Mesodermal cell (in vitro differentiated cells): Measurements from ENCODE around the gene SND1.

Experiments
- H3K27ac ChIP-seq: 2 replicates; pipeline ENCODE4 v1.7.0; 2013; ENCODE audit warnings: mild to moderate bottlenecking, low read depth, low read length, moderate library complexity; ENCODE audit not compliant: severe bottlenecking
- H3K36me3 ChIP-seq: 2 replicates; pipeline ENCODE4 v1.7.1; 2013; ENCODE audit warnings: mild to moderate bottlenecking, low read length, moderate library complexity; ENCODE audit not compliant: control insufficient read depth, insufficient read depth
- H3K4me1 ChIP-seq: one replicate; pipeline ENCODE4 v1.7.1; 2013; ENCODE audit warnings: mild to moderate bottlenecking, low read length; ENCODE audit not compliant: insufficient read depth, control insufficient read depth, poor library complexity, severe bottlenecking
- H3K4me3 ChIP-seq: 2 replicates; pipeline ENCODE4 v1.7.0; 2013; ENCODE audit warnings: low read length, control low read depth, mild to moderate bottlenecking; ENCODE audit not compliant: insufficient read depth, poor library complexity, severe bottlenecking; ENCODE audit errors: extremely low read depth
- H3K9me3 ChIP-seq: 2 replicates; pipeline ENCODE4 v1.7.1; 2013; ENCODE audit warnings: mild to moderate bottlenecking, low read length, moderate library complexity; ENCODE audit not compliant: control insufficient read depth
- WGBS, 2 experiments: methylation state at CpG; one replicate each; pipeline ENCODE4 v1.1.5; 2013; ENCODE audit warnings: missing lambda C conversion rate in 2 of 2; ENCODE audit not compliant: insufficient coverage in 2 of 2; 5-methylcytosine and 5-hydroxymethylcytosine counted together

Gene SND1

DNA sequence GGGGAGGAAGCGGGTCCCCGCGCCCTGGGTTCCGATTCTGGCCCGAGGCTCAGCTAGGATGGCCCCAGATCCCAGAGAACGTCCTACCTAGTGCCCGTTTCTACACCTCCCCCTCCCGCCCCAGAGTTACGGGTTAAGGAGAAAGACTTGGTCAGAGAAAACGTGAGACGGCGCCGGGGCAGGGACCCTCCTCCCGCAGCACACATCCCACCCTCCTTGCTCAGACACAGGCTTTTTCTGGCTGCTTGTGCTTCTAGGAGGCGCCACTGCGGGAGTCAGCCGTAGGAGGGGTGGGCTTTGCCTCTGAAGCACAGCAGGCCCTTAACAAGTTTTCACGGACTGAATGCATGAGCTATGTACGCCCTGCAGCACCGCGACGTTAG, 484.2 kb downstream of the SND1 start:
- Histone ChIP-seq H3K9me3 (no peaks in the 10 kb centered on the region), H3K27ac (no peak overlapping the region), H3K4me1 (no peaks in the 10 kb centered on the region), H3K4me3 (peak overlapping the region; percentile 47), H3K36me3 (no peaks in the 10 kb centered on the region)
- WGBS, 2 experiments: 4 to 6% methylated on average over 12 to 16 of the region's 22 CpGs

DNA sequence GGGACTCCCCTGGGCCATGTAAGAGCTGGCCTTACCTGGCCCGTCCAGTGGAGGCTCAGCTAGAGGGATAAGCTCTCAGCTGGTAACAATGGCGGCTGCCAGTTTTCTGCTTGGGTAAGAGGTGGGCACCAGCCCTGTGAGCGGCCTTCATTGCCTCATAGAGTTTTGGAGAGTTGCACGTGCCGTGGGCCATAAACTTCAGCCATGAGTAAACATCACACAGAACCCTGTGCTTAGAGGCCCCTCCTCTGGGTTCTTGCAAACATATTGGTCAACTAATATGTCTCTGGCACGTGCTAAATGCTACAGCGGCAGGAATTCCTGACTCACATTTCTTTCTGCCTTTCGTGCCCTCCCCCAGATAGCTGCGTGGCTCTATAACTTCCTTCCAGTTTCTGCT, 485.2 kb downstream of the SND1 start:
- H3K4me3 ChIP-seq: no peak overlapping the region
- no peaks in the 10 kb centered on the region for H3K36me3 ChIP-seq
- no peaks in the 10 kb centered on the region for H3K9me3 ChIP-seq
- no peaks in the 10 kb centered on the region for H3K4me1 ChIP-seq
- H3K27ac ChIP-seq: no peak overlapping the region
- WGBS, 2 experiments: 73 to 81% methylated on average over 5 to 7 of the region's 9 CpGs

DNA sequence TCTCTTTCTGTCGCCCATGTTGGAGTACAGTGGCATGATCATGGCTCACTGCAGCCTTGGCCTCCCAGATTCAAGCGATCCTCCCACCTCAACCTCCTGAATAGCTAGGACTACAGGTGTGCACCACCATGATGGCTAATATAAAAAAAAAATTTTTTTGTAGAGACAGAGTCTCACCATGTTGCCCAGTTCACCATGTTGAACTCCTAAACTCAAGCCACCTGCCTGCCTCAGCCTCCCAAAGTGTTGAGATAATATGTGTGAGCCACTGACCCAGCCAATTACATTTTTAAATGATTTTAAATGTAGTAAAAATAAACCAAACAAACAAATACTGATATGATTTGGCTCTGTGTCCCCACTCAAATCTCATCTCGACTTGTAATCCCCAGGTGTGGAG, 487.4 kb downstream of the SND1 start:
- WGBS, 2 experiments: 100% methylated on average over 1 of the region's 3 CpGs; no CpG with 5 or more reads in 1 of the 2 experiments
- H3K36me3 ChIP-seq: no peaks in the 10 kb centered on the region

DNA sequence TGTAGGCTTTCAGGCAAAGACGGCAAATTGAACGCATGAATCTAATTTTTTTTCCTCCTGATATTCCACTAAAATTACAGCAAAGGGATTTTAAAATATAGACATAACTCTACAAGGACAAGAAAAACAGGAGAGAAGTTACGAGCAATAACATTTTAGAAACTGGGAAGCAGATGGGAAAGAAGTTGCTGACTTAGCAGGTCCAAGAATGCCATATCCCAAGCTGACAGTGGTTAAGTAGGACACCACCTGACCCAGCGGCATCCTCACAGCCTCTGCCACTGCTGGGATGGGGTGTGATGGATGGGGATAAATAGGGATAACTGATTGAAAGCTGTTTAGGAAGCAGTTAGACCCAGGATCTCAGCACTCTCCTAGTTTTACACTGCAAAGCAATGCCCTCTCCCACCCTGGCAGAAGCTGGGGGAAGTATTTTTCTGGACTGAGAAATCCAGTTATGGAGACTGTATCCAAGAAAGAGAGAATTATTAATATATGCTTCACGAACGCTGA, 489.7 kb downstream of the SND1 start:
- Histone ChIP-seq H3K4me3 (no peak overlapping the region), H3K9me3 (no peaks in the 10 kb centered on the region), H3K36me3 (no peaks in the 10 kb centered on the region), H3K27ac (no peak overlapping the region), H3K4me1 (no peaks in the 10 kb centered on the region)
- WGBS, 2 experiments: 74% methylated on average over 3 of the region's 6 CpGs; no CpG with 5 or more reads in 1 of the 2 experiments

More for the DNA sequence above, 487.4 kb downstream of the SND1 start:
- Histone ChIP-seq H3K27ac (no peak overlapping the region), H3K9me3 (no peaks in the 10 kb centered on the region), H3K4me3 (no peak overlapping the region), H3K4me1 (no peaks in the 10 kb centered on the region)
